ENCODE measurements around the gene SETDB2.

SETDB2 gene

DNA sequence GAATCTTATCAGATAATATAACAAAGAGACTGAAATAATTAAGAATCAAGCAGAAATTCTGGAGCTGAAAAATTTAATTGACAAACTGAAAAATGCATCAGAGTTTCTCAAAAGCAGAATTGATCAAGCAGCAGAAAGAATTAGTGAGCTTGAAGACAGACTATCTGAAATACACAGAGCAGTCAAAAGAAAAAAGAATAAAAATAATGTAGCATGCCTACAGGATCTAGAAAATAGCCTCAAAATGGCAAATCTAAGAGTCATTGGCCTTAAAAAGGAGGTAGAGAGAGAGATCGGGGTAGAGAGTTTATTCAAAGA is 39.4 kb upstream of the SETDB2 start:
- TF ChIP-seq CTCF (IDR thresholded peaks at IDR 0.05; ENCODE audit: low read depth, low read length, missing control alignments): no peak

GRCh38 chr13:49407068-49407467 is 37.0 kb upstream of the SETDB2 start:
- no peak for DNase-seq (ENCODE audit: low read depth)
- TF ChIP-seq CTCF (IDR thresholded peaks at IDR 0.05; ENCODE audit: low read depth, low read length, missing control alignments): no peak
- H3K4me3 ChIP-seq (ENCODE audit: low read depth, low read length): no peak overlapping the region

More for the DNA sequence above, 39.4 kb upstream of the SETDB2 start:
- H3K4me3 ChIP-seq (ENCODE audit: low read depth, low read length): no peak overlapping the region
- no peak for DNase-seq (ENCODE audit: low read depth)

DNA sequence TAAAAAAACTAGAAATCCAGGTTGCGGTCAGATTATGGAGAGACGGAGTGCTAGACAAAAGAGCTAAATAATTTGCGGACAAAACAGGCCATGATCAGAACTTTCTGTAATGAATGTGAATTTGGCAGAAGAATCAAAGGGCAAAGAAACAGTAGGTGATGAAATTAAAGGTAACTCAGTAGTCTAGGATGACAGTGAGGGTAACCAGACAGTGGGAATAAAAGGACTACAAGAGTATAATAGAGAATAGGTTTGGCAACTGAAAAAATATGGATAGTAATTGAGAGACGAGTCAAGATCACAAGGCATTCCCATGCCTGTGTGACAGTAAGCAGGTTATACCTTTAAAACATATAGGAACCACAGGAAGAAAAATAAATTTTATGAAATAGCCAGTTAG is 36.1 kb upstream of the SETDB2 start:
- no peak for TF ChIP-seq CTCF (IDR thresholded peaks at IDR 0.05; ENCODE audit: low read depth, low read length, missing control alignments)
- H3K4me3 ChIP-seq (ENCODE audit: low read depth, low read length): no peak overlapping the region
- DNase-seq (ENCODE audit: low read depth): no peak

DNA sequence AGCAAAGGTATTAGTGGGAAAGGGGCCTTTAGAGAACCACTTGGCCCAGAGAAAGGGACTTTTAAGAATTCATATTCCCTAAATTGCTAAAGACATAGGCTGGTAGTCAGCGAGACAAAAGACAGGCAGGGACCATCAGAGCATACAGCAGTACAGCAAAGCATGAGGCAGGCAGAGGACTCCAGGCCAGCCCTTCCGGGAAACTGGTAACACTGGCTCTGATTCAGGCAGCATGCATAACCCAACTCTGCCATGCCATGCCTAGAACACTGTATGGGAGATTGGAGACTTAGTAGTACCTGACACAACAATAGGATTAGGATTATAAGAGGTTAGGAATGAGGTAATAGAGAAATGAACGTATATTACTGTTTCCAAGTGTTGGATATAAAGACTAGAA is 35.1 kb upstream of the SETDB2 start:
- H3K4me3 ChIP-seq (ENCODE audit: low read depth, low read length): no peak overlapping the region
- no peak for TF ChIP-seq CTCF (IDR thresholded peaks at IDR 0.05; ENCODE audit: low read depth, low read length, missing control alignments)
- DNase-seq (ENCODE audit: low read depth): no peak

DNA sequence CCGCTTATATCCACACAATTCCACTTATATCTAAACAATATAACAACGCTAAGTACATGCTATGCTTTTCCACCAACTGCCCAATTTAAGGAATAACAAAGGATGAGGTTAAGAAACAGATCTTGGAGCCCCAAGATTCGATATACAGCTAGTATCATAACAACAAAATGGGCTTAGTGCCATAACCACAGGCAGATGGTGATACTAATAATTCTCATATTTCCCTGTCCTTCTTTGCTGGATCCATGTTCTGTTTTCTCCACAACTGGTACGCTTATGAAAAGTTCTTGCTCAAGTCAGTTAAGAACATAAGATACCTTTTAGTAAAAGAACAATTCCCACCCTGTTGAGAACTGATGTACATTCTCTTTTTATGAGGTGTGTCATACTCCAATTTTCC is 34.1 kb upstream of the SETDB2 start:
- no peak overlapping the region for H3K4me3 ChIP-seq (ENCODE audit: low read depth, low read length)
- TF ChIP-seq CTCF (IDR thresholded peaks at IDR 0.05; ENCODE audit: low read depth, low read length, missing control alignments): no peak
- DNase-seq (ENCODE audit: low read depth): no peak

DNA sequence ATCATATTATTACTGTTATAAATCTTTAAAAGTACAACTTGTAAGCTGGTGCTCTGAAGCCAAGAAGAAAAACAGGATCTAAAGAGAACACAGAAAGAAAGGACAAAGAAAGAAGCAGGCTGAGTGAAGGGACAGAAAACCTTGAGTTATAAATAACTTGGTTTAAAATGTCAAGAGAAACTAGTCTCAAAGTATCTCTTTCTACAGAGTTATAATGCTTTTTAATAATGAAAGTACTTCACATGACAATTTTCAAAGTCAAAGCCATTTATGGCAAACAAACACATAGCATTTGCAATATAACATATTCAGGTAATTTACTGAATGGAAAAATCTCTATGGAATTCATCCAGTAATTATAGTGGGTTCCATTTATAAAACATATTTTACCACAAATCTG is 33.6 kb upstream of the SETDB2 start:
- DNase-seq (ENCODE audit: low read depth): no peak
- no peak overlapping the region for H3K4me3 ChIP-seq (ENCODE audit: low read depth, low read length)
- TF ChIP-seq CTCF (IDR thresholded peaks at IDR 0.05; ENCODE audit: low read depth, low read length, missing control alignments): no peak

- TF ChIP-seq CTCF (IDR thresholded peaks at IDR 0.05; ENCODE audit: low read depth, low read length, missing control alignments): no peak
- DNase-seq (ENCODE audit: low read depth): no peak
- H3K4me3 ChIP-seq (ENCODE audit: low read depth, low read length): no peak overlapping the region
Observed at GRCh38 chr13:49411353-49411752, 32.7 kb upstream of the SETDB2 start.

Measured in GM12864 (cell line).